Motor neuron (in vitro differentiated cells): Measurements from ENCODE around the gene ALS2. TPM values are rescaled to one million over a fixed set of nuclear protein-coding genes. Genes with fewer than 3 reads are reported as not detected.
A peak's percentile ranks its signal among the peaks of the same experiment; 100 is the strongest.
"Not testable (repeated sequence)": the region's sequence is repeated elsewhere in the genome, so short reads cannot be mapped to it uniquely, and the experiment has no call there.

Experiments
- ATAC-seq, 8 experiments: fragments of 200-7000 bp; cut with Tn5 transposase; replicated peaks in 6 of 8; 2 replicates each; pipeline ENCODE4 v1.8.0; 2021; ENCODE audit warnings: mild to moderate bottlenecking in 8 of 8, moderate library complexity in 8 of 8
- H3K27ac ChIP-seq, 2 donors: fragments of 250-450 bp; sonication (Bioruptor Pico); 2 replicates each; pipeline ENCODE4 v1.9.0; 2021; ENCODE audit warnings: antibody characterized with exemption in 2 of 2, mild to moderate bottlenecking in 2 of 2, moderate library complexity in 1 of 2
- H3K4me1 ChIP-seq, 2 donors: fragments of 250-450 bp; sonication (Bioruptor Pico); replicated peaks in 1 of 2; 2 replicates each; pipeline ENCODE4 v1.6.1; 2021; ENCODE audit warnings: antibody characterized with exemption in 2 of 2, mild to moderate bottlenecking in 2 of 2, moderate library complexity in 1 of 2
- H3K4me3 ChIP-seq, 5 donors: fragments of 250-450 bp; sonication (Bioruptor Pico); 2 replicates each; pipeline ENCODE4 v1.9.0; 2021; ENCODE audit warnings: antibody characterized with exemption in 5 of 5, mild to moderate bottlenecking in 5 of 5, moderate library complexity in 4 of 5
- WGBS, 10 experiments: fragments of 450-650 bp; shearing (Covaris generic); methylation state at CpG; one replicate each; pipeline ENCODE4 v1.0.0; 2022; 5-methylcytosine and 5-hydroxymethylcytosine counted together
- in situ Hi-C, 9 experiments: fragments of 400-800 bp; cut with MboI; loops; one replicate each; pipeline ENCODE4 v1.15.0; 2021; ENCODE audit warnings: low sequenced_read_pairs in 9 of 9, low pct_unique_long_range_greater_than_20kb in 2 of 9; ENCODE audit not compliant: unreplicated experiment in 9 of 9
- total RNA-seq, 8 experiments: library from RNA; unstranded; fragments of 300-600 nt; gene quantifications; 2 replicates each; pipeline versions ENCODE4 v1.2.3 to v1.2.4, GENCODE V29; 2022

ALS2 gene
- total RNA-seq, 8 experiments from 2014 or later: 17.3 to 32.9 (median 21.8) TPM

DNA sequence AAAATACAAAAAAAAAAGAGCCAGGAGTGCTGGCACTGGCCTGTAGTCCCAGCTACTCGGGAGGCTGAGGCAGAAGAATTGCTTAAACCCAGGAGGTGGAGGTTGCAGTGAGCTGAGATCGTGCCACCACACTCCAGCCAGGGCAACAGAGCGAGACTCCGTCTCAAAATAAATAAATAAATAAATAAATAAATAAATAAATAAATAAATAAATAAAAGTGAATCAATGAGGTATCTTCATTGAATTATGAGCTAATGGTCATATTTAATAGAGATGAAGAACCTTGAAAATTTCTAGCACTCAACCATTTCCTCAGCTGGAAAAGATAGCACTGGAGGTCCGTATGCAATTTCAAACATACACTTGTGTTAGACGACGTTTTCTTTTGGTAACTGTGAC lies 16.3 kb downstream of the ALS2 start:
- in situ Hi-C loops, H3K4me3 ChIP-seq, H3K4me1 ChIP-seq, H3K27ac ChIP-seq, ATAC-seq: not testable (repeated sequence)
- WGBS, 10 experiments: 88 to 100% (median 97%) methylated on average over 2 to 7 of the region's 7 CpGs

DNA sequence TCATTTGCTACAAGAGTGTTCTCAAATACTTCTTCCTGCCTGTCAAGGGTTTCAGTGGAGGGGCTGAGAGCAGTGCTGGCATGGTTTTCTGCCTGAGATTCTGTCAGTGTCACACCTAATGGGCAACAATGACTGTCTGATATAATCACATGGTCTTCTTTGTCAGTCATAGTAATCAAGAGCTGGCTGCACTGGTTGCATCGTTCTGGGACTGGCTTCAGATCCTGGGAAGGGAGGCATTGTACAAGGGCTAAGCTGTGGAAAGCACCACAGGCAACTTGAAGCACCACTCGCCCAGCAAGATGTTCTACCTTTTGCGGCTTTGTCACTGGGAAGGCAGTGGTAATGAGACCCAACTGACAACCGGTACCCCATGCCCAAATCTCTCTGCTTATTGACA lies 19.6 kb downstream of the ALS2 start:
- 69 to 100% (median 79%) methylated on average over 1 to 4 of the region's 4 CpGs; no CpG with 5 or more reads in 6 of the 10 experiments for WGBS, 10 experiments
- Histone ChIP-seq H3K4me3 (no peak overlapping the region), H3K4me1 (no peaks in the 10 kb centered on the region), H3K27ac (no peak overlapping the region)
- ATAC-seq: no peak
- in situ Hi-C loops: no loop called here

GRCh38 chr2:201759567-201759966 lies 21.2 kb downstream of the ALS2 start:
- in situ Hi-C loops: no loop called here
- Histone ChIP-seq H3K4me1 (no peaks in the 10 kb centered on the region), H3K4me3 (no peak overlapping the region), H3K27ac (no peak overlapping the region)
- 71 to 100% (median 91%) methylated on average over 1 of the region's 1 CpG; no CpG with 5 or more reads in 1 of the 10 experiments for WGBS, 10 experiments
- ATAC-seq: no peak

DNA sequence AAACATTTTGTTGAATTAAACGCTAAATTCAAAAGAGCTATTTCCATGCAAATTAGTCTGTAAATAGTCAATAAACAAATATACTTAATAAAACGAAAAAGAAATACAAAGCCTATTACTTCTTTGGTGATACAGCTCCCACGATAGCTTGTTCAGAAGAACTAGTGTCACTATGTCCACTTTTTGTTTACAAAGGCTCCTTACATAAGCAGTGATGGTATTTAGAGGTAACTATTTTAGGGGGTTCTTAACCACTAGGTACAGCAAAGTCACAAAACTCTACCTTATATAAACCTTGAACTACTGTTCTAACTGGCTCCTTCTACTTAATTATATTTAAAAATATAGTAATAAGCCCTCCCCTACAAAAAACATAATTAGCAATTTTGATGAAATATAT lies 21.9 kb downstream of the ALS2 start:
- Histone ChIP-seq H3K27ac (no peak overlapping the region), H3K4me1 (no peaks in the 10 kb centered on the region), H3K4me3 (no peak overlapping the region)
- ATAC-seq: no peak
- WGBS, 10 experiments: 65 to 100% (median 83%) methylated on average over 2 to 3 of the region's 3 CpGs; no CpG with 5 or more reads in 1 of the 10 experiments
- in situ Hi-C loops: no loop called here

- Histone ChIP-seq H3K4me1 (no peaks in the 10 kb centered on the region), H3K4me3 (no peak overlapping the region), H3K27ac (no peak overlapping the region)
- 0 to 45% (median 0%) methylated on average over 1 of the region's 1 CpG; no CpG with 5 or more reads in 2 of the 10 experiments for WGBS, 10 experiments
- in situ Hi-C loops: no loop called here
- ATAC-seq: no peak
Observed at GRCh38 chr2:201758234-201758633, 22.5 kb downstream of the ALS2 start.

- H3K4me3 ChIP-seq: no peak overlapping the region
- 74 to 100% (median 100%) methylated on average over 1 to 6 of the region's 6 CpGs; no CpG with 5 or more reads in 3 of the 10 experiments for WGBS, 10 experiments
- H3K27ac ChIP-seq: no peak overlapping the region
- in situ Hi-C loops: no loop called here
- peak in 2 of 8 experiments; percentile 29 to 66 for ATAC-seq
- H3K4me1 ChIP-seq: no peaks in the 10 kb centered on the region
Observed at GRCh38 chr2:201754717-201755415, 25.9 kb downstream of the ALS2 start.

GRCh38 chr2:201751566-201751965 lies 29.2 kb downstream of the ALS2 start:
- Histone ChIP-seq H3K4me1 (no peaks in the 10 kb centered on the region), H3K27ac (no peak overlapping the region), H3K4me3 (no peak overlapping the region)
- in situ Hi-C loops: no loop called here
- ATAC-seq: no peak
- WGBS, 10 experiments: 67 to 96% (median 79%) methylated on average over 4 to 5 of the region's 5 CpGs

GRCh38 chr2:201746551-201746950 lies 34.2 kb downstream of the ALS2 start:
- no peak for ATAC-seq
- WGBS, 10 experiments: 71 to 100% (median 90%) methylated on average over 2 to 6 of the region's 6 CpGs
- H3K4me1 ChIP-seq: no peaks in the 10 kb centered on the region
- in situ Hi-C loops: no loop called here
- no peak overlapping the region for H3K4me3 ChIP-seq
- no peak overlapping the region for H3K27ac ChIP-seq

- Histone ChIP-seq H3K27ac (no peak overlapping the region), H3K4me1 (no peaks in the 10 kb centered on the region), H3K4me3 (no peak overlapping the region)
- ATAC-seq: no peak
- 82 to 100% (median 98%) methylated on average over 1 to 2 of the region's 2 CpGs; no CpG with 5 or more reads in 2 of the 10 experiments for WGBS, 10 experiments
- in situ Hi-C loops: no loop called here
Observed at GRCh38 chr2:201735486-201735885, 45.2 kb downstream of the ALS2 start.

GRCh38 chr2:201734111-201734510 lies 46.6 kb downstream of the ALS2 start:
- H3K4me1 ChIP-seq: no peaks in the 10 kb centered on the region
- in situ Hi-C loops: no loop called here
- 90 to 100% (median 100%) methylated on average over 1 to 4 of the region's 4 CpGs; no CpG with 5 or more reads in 3 of the 10 experiments for WGBS, 10 experiments
- H3K27ac ChIP-seq: no peak overlapping the region
- ATAC-seq: no peak
- no peak overlapping the region for H3K4me3 ChIP-seq

DNA sequence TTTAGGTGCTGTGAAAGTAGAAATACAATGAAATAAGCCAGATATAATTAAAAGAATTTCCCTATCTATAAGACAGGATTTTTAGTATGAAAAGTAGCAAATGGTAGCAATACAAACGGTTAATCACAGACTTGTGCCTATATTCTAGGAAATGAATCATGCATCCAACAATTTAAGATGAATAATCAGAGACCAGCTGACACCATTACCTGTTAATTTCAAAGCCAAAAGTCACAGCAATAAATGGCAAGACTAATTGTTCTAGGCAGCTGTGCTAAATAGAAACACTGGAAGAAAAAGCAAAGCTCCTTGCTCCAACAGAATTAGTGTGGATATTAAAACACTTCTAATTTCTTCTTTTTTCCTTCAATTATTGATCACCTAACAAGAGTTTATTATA lies 47.2 kb downstream of the ALS2 start:
- 11 to 100% (median 96%) methylated on average over 1 of the region's 1 CpG for WGBS, 10 experiments
- Histone ChIP-seq H3K4me1 (no peaks in the 10 kb centered on the region), H3K27ac (no peak overlapping the region), H3K4me3 (no peak overlapping the region)
- in situ Hi-C loops: no loop called here
- no peak for ATAC-seq

DNA sequence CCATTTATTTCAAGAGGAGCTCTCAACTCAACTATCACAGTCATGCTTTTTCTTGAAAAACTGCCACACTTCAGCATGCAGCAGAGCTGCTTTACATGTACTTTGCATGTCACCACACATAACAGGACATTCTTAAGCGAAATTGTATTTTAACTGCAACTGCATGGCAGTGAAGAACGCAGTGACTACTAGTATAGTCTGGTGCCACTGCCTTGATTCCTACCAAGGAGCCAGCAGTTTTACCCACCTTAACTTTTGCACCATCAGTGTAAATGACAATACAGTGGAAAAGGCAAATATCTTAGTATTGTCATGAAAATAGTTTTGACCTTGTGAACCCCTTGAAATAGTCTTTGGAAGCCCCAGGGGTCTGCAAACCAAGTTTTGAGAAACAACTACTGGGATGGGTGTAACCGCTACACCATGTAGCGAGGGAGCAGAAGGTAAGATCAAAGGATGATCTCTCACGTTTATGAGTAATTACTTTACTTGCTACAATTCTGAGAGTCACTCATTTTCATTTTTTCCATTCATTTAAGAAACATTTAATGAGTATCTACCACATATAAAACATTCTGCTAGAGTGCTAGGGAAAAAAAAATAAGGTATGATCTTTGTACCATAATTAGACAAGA lies 50.0 kb downstream of the ALS2 start:
- Histone ChIP-seq H3K4me1 (no peaks in the 10 kb centered on the region), H3K27ac (no peak overlapping the region), H3K4me3 (no peak overlapping the region)
- ATAC-seq: no peak
- 70 to 100% (median 80%) methylated on average over 1 to 5 of the region's 5 CpGs for WGBS, 10 experiments
- in situ Hi-C loops: no loop called here

DNA sequence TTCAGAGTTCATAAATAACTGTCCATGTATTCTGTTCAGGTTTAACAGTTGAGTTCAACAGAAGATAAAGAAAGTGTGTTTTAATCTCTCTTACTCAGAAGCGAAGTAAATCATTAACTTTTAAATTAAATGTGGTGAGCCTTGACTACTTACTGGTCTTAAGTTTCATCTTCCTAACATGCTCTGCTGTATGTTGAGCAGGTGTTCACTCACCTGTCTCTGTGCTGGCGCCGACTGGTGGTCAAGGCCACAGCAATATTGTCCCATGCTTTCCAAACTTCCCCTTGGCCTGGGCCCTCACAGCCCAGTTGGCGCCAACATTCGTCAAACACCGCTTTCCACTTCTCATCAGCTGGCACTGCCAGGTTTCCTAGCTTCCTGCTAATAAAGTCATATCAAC lies 65.3 kb downstream of the ALS2 start:
- no peaks in the 10 kb centered on the region for H3K4me1 ChIP-seq
- in situ Hi-C loops: no loop called here
- no peak overlapping the region for H3K27ac ChIP-seq
- ATAC-seq: no peak
- WGBS, 10 experiments: 90 to 100% (median 98%) methylated on average over 2 to 6 of the region's 6 CpGs; no CpG with 5 or more reads in 2 of the 10 experiments
- H3K4me3 ChIP-seq: no peak overlapping the region

DNA sequence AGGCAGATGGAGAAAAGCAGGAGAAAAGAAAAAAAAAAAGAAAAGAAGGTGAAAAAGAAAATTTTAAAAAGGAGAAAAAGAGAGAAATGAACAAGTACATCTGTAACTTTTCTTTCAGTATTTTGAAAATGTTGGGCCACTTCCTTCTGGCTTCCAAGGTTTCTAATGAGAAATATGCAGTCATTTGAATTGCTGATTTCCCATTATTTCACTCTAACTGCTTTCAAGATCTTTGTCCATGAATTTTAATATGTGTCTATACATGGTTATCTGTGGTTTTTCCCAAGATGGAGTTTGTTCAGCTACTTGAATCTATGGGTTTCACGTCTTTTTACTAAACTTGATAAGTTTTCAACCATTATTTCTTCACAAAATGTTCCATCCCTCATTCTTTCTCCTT lies 68.0 kb downstream of the ALS2 start:
- Histone ChIP-seq H3K4me3 (no peak overlapping the region), H3K4me1 (no peaks in the 10 kb centered on the region), H3K27ac (no peak overlapping the region)
- peak in 3 of 8 experiments; percentile 53 to 72 (median 62) for ATAC-seq
- WGBS, 10 experiments: 62 to 100% (median 94%) methylated on average over 1 of the region's 1 CpG; no CpG with 5 or more reads in 3 of the 10 experiments
- in situ Hi-C loops: no loop called here
